Right ventricle myocardium inferior (tissue), 1 donor: ENCODE measurements around the gene KCNT1. TPM values are rescaled to one million over a fixed set of nuclear protein-coding genes. Genes with fewer than 3 reads are reported as not detected.

Experiments used
- total RNA-seq: library from RNA; stranded (reverse); fragmentation: NEBNext Ultra II Directional; extraction: Animal tissue kit (Norgen Biotek cat#: 25700); gene quantifications from one replicate; pipeline ENCODE4 v1.2.1, GENCODE V29; 2021
- donor health status: DM: no; HTN: yes; CAD: no; lungs with severe emphysema.

Gene KCNT1
- total RNA-seq, 1 donor from 2014 or later: 2.6 TPM

Other genes with a start within 250 kb of the KCNT1 start
- 18.5 TPM for gene PPP1R26, start 222.4 kb upstream of the KCNT1 start, total RNA-seq
- 43.3 TPM for gene MRPS2, start 201.5 kb upstream of the KCNT1 start, total RNA-seq
- not detected for gene LCN1, start 180.7 kb upstream of the KCNT1 start, total RNA-seq
- not detected for gene OBP2A, start 156.1 kb upstream of the KCNT1 start, total RNA-seq
- not detected for gene PAEP, start 140.4 kb upstream of the KCNT1 start, total RNA-seq
- not detected for gene GLT6D1, start 62.6 kb upstream of the KCNT1 start, total RNA-seq
- gene LCN9, start 38.9 kb upstream of the KCNT1 start, total RNA-seq: not detected
- gene SOHLH1, start 2.7 kb upstream of the KCNT1 start, total RNA-seq: not detected
- 17.6 TPM for gene CAMSAP1, start 205.4 kb downstream of the KCNT1 start, total RNA-seq